ENCODE results near the gene GRAMD2B. TPM values are rescaled to one million over a fixed set of nuclear protein-coding genes. Genes with fewer than 3 reads are reported as not detected.
A peak's percentile ranks its signal among the peaks of the same experiment; 100 is the strongest.

GRAMD2B gene
- total RNA-seq, 1 experiment from 2014 or later, result 33.6 TPM

DNA sequence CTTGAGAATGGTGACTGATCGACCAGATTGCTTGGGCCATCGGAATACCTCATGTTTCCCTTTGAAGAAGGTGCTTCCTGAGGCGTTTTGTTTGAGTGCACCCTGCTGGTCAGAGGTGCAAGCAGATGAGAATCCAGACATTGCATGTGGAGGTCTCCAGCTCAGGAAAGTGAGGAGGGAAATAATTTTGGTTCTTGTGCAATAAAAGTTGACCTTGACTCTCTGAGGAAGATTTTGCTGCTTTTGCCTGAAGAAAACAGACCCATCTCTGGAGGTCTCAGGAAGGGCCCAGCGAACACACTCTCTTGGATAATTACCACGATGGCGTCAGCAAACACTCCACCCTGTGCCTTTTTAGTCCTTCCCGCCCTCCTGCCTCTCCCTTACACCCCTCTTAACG, 69.7 kb downstream of the GRAMD2B start:
- no peaks in the 10 kb centered on the region for H3F3A ChIP-seq (ENCODE audit: low read length, unreplicated experiment)
- H3K4me1 ChIP-seq (ENCODE audit: insufficient read depth, low read length), result no peaks in the 10 kb centered on the region
- ChIA-PET POLR2A (ENCODE audit: unreplicated experiment) (no interaction called here), CTCF (interaction anchor here (0.8 kb wide), 1 partner anchor 46 kb away, joined by 5 read pairs; no protein-coding TSS in a partner anchor)
- no peak for TF ChIP-seq EZH2phosphoT487 (IDR thresholded peaks at IDR 0.05; ENCODE audit: borderline replicate concordance, low read length)
- TF ChIP-seq, protein P1, sequence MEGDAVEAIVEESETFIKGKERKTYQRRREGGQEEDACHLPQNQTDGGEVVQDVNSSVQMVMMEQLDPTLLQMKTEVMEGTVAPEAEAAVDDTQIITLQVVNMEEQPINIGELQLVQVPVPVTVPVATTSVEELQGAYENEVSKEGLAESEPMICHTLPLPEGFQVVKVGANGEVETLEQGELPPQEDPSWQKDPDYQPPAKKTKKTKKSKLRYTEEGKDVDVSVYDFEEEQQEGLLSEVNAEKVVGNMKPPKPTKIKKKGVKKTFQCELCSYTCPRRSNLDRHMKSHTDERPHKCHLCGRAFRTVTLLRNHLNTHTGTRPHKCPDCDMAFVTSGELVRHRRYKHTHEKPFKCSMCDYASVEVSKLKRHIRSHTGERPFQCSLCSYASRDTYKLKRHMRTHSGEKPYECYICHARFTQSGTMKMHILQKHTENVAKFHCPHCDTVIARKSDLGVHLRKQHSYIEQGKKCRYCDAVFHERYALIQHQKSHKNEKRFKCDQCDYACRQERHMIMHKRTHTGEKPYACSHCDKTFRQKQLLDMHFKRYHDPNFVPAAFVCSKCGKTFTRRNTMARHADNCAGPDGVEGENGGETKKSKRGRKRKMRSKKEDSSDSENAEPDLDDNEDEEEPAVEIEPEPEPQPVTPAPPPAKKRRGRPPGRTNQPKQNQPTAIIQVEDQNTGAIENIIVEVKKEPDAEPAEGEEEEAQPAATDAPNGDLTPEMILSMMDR (conservative IDR thresholded peaks at IDR 0.05; ENCODE audit: low read depth, low read length), result peak; percentile 60
- peak; percentile 38 for DNase-seq
- H3K9me3 ChIP-seq (ENCODE audit: low read length), result no peaks in the 10 kb centered on the region
- no peak overlapping the region for H2AFZ ChIP-seq (ENCODE audit: low read length)
- H3K4me2 ChIP-seq (ENCODE audit: low read length), result no peak overlapping the region
- H3K9ac ChIP-seq (ENCODE audit: low read length), result no peak overlapping the region
- intact Hi-C loops (cut with micrococcal nuclease), result loop anchor here (1.0 kb wide), 1 partner anchor 139 kb away; no protein-coding TSS in a partner anchor
- no peak overlapping the region for H3K27ac ChIP-seq (ENCODE audit: low read length)
- H3K36me3 ChIP-seq (ENCODE audit: low read depth, low read length), result peaks cover 35% of the 10 kb centered on the region
- no peaks in the 10 kb centered on the region for H3K9me2 ChIP-seq (replicated peaks; ENCODE audit: low read length)
- no peaks in the 10 kb centered on the region for H3K79me2 ChIP-seq (ENCODE audit: low read length)
- ATAC-seq, result no peak
- H4K20me1 ChIP-seq (ENCODE audit: low read length), result no peaks in the 10 kb centered on the region
- H3K27me3 ChIP-seq (ENCODE audit: low read length), result no peaks in the 10 kb centered on the region
- H3K4me3 ChIP-seq (ENCODE audit: low read length), result no peak overlapping the region
- BruUV-seq (replicated peaks), result no TSS peak

DNA sequence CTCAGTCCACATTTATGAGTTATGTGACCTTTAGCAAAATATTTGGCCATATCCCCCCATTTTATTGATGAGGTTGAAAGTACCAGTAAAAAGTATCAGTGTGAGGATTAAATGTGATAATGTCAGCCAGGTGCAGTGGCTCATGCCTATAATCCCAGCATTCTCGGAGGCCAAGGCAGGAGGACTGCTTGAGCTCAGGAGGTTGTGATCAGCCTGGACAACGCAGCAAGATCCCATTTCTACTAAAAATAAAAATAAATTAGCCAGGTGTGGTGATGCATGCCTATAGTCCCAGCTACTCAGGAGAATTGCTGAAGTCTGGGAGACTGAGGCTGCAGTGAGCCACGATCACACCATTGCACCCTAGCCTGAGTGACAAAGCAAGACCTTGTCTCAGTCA, 71.2 kb downstream of the GRAMD2B start:
- DNase-seq (no peak), ATAC-seq (no peak)
- H3K9ac ChIP-seq (ENCODE audit: low read length), result no peak overlapping the region
- intact Hi-C loops (cut with micrococcal nuclease), result no loop called here
- ChIA-PET CTCF (no interaction called here), POLR2A (ENCODE audit: unreplicated experiment) (no interaction called here)
- TF ChIP-seq EZH2phosphoT487 (IDR thresholded peaks at IDR 0.05; ENCODE audit: borderline replicate concordance, low read length) (no peak), EZH2 (IDR thresholded peaks at IDR 0.05; ENCODE audit: low read length, unreplicated experiment) (no peak)
- TF ChIP-seq, protein P1 (conservative IDR thresholded peaks at IDR 0.05; ENCODE audit: low read depth, low read length), result no peak
- H3K4me3 ChIP-seq (ENCODE audit: low read length), result no peak overlapping the region
- no TSS peak for BruUV-seq (replicated peaks)
- no peaks in the 10 kb centered on the region for H3K27me3 ChIP-seq (ENCODE audit: low read length)
- H3K79me2 ChIP-seq (ENCODE audit: low read length), result no peaks in the 10 kb centered on the region
- no peaks in the 10 kb centered on the region for H3K9me2 ChIP-seq (replicated peaks; ENCODE audit: low read length)
- no peak overlapping the region for H3K27ac ChIP-seq (ENCODE audit: low read length)
- no peak overlapping the region for H2AFZ ChIP-seq (ENCODE audit: low read length)
- no peaks in the 10 kb centered on the region for H4K20me1 ChIP-seq (ENCODE audit: low read length)
- no peaks in the 10 kb centered on the region for H3F3A ChIP-seq (ENCODE audit: low read length, unreplicated experiment)
- no peak overlapping the region for H3K4me2 ChIP-seq (ENCODE audit: low read length)
- H3K36me3 ChIP-seq (ENCODE audit: low read depth, low read length), result peaks cover 25% of the 10 kb centered on the region
- H3K9me3 ChIP-seq (ENCODE audit: low read length), result no peaks in the 10 kb centered on the region
- H3K4me1 ChIP-seq (ENCODE audit: insufficient read depth, low read length), result no peaks in the 10 kb centered on the region

DNA sequence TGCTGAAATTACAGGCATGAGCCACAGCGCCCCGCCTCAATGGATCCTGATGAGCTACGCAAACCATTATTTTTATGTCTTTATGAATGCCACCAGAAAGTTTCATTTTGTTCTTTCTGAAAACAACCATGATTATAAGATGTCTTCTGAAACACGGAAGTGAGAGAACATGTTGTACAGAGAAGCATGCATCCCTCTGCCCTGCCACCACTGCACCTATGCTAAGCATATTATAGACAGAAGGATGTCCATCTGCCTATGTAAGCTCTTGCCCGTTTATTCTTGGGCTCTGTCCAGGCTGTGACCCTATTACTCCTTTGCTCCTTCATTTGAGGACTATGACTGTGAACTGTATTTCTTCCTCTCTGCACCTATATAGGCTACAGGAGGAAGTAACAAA, 74.3 kb downstream of the GRAMD2B start:
- no peaks in the 10 kb centered on the region for H3F3A ChIP-seq (ENCODE audit: low read length, unreplicated experiment)
- H3K79me2 ChIP-seq (ENCODE audit: low read length), result no peaks in the 10 kb centered on the region
- no peak overlapping the region for H3K4me2 ChIP-seq (ENCODE audit: low read length)
- no peaks in the 10 kb centered on the region for H3K27me3 ChIP-seq (ENCODE audit: low read length)
- H3K36me3 ChIP-seq (ENCODE audit: low read depth, low read length), result peaks cover 14% of the 10 kb centered on the region
- H3K4me3 ChIP-seq (ENCODE audit: low read length), result no peak overlapping the region
- no peak overlapping the region for H2AFZ ChIP-seq (ENCODE audit: low read length)
- H3K9me2 ChIP-seq (replicated peaks; ENCODE audit: low read length), result no peaks in the 10 kb centered on the region
- DNase-seq (no peak), ATAC-seq (no peak)
- BruUV-seq (replicated peaks), result no TSS peak
- intact Hi-C loops (cut with micrococcal nuclease), result loop anchor here (5.0 kb wide), 1 partner anchor 40 kb away; no protein-coding TSS in a partner anchor
- TF ChIP-seq, protein P1 (conservative IDR thresholded peaks at IDR 0.05; ENCODE audit: low read depth, low read length), result no peak
- TF ChIP-seq EZH2 (IDR thresholded peaks at IDR 0.05; ENCODE audit: low read length, unreplicated experiment) (no peak), EZH2phosphoT487 (IDR thresholded peaks at IDR 0.05; ENCODE audit: borderline replicate concordance, low read length) (no peak)
- no peak overlapping the region for H3K9ac ChIP-seq (ENCODE audit: low read length)
- ChIA-PET POLR2A (ENCODE audit: unreplicated experiment) (no interaction called here), CTCF (no interaction called here)
- H3K4me1 ChIP-seq (ENCODE audit: insufficient read depth, low read length), result no peaks in the 10 kb centered on the region
- H4K20me1 ChIP-seq (ENCODE audit: low read length), result no peaks in the 10 kb centered on the region
- H3K9me3 ChIP-seq (ENCODE audit: low read length), result no peaks in the 10 kb centered on the region
- no peak overlapping the region for H3K27ac ChIP-seq (ENCODE audit: low read length)
